H1 (cell line): Measurements from ENCODE around the gene DNAAF3. TPM values are rescaled to one million over a fixed set of nuclear protein-coding genes. Genes with fewer than 3 reads are reported as not detected.

Source experiments
- CTCF ChIA-PET: fragments of 300-600 bp; sonication (Branson Sonifier 250); formaldehyde crosslinking; loops from one replicate; lab custom pipeline; 2021; ENCODE audit not compliant: partially characterized antibody; lab: Charles Lee
- POLR2A ChIA-PET: fragments of 300-600 bp; sonication (Branson Sonifier 250); formaldehyde crosslinking; loops from one replicate; lab custom pipeline; 2021; ENCODE audit warnings: inconsistent platforms; ENCODE audit not compliant: partially characterized antibody; lab: Charles Lee
- DNase-seq, 2 experiments: peaks; one replicate each; pipeline versions ENCODE4 v3.0.0 to v3.0.0-alpha.2; 2010 to 2022; ENCODE audit warnings: low spot score in 2 of 2, low read depth in 1 of 2, mixed read lengths in 1 of 2
- FAIRE-seq: peaks from 2 replicates; lab custom pipeline; 2011; peaks lifted over from hg19 to GRCh38; lab: Jason Lieb, UNC
- H2AFZ ChIP-seq: 2 replicates; pipeline ENCODE4 v1.8.1; 2012; ENCODE audit warnings: low read length, inconsistent platforms
- H2AK5ac ChIP-seq: 2 replicates; pipeline ENCODE4 v1.6.1; 2013; ENCODE audit warnings: low read depth, low read length
- H2BK120ac ChIP-seq: replicated peaks from 2 replicates; pipeline ENCODE3; 2013; ENCODE audit warnings: low read depth, low read length, inconsistent platforms
- H2BK12ac ChIP-seq: 2 replicates; pipeline ENCODE4 v1.6.1; 2013; ENCODE audit warnings: low read depth, low read length
- H2BK15ac ChIP-seq: 2 replicates; pipeline ENCODE4 v1.6.1; 2013; ENCODE audit warnings: low read length
- H2BK20ac ChIP-seq: 2 replicates; pipeline ENCODE4 v1.6.1; 2013; ENCODE audit warnings: low read length
- H2BK5ac ChIP-seq: 2 replicates; pipeline ENCODE4 v1.6.1; 2013; ENCODE audit warnings: low read depth, low read length
- H3K14ac ChIP-seq: 2 replicates; pipeline ENCODE4 v1.6.1; 2013; ENCODE audit warnings: inconsistent platforms; ENCODE audit not compliant: insufficient read length
- H3K18ac ChIP-seq: 2 replicates; pipeline ENCODE4 v1.6.1; 2013; ENCODE audit warnings: low read length; ENCODE audit errors: extremely low read depth
- H3K23ac ChIP-seq: 2 replicates; pipeline ENCODE4 v1.6.1; 2013; ENCODE audit warnings: inconsistent platforms; ENCODE audit not compliant: insufficient read length
- H3K23me2 ChIP-seq: 2 replicates; pipeline ENCODE4 v1.6.1; 2013; ENCODE audit warnings: low read depth, low read length
- H3K27ac ChIP-seq: 2 replicates; pipeline ENCODE4 v1.6.1; 2011; ENCODE audit warnings: low read depth, low read length, inconsistent platforms
- H3K27me3 ChIP-seq, 4 experiments: replicated peaks in 1 of 4; 1 replicate in 1 of 4; 2 replicates in 3 of 4; pipeline versions ENCODE4 v1.6.1 to v1.8.1; 2011 to 2013; ENCODE audit warnings: low read length in 3 of 4, mild to moderate bottlenecking in 3 of 4, inconsistent platforms in 2 of 4, mixed read lengths in 2 of 4, moderate library complexity in 1 of 4; ENCODE audit not compliant: control insufficient read depth in 3 of 4, insufficient read depth in 3 of 4; ENCODE audit errors: extremely low read depth in 1 of 4
- H3K36me3 ChIP-seq, 4 experiments: 2 replicates each; pipeline versions ENCODE4 v1.6.1 to v1.8.1; 2011 to 2013; ENCODE audit warnings: mild to moderate bottlenecking in 4 of 4, low read length in 3 of 4, moderate library complexity in 2 of 4, control low read depth in 1 of 4, inconsistent platforms in 1 of 4; ENCODE audit not compliant: insufficient read depth in 4 of 4, control insufficient read depth in 2 of 4
- H3K4ac ChIP-seq: replicated peaks from 2 replicates; pipeline ENCODE3; 2013; ENCODE audit warnings: low read length, low read depth, mixed read lengths, inconsistent platforms; ENCODE audit not compliant: insufficient read length
- H3K4me1 ChIP-seq, 4 experiments: replicated peaks in 1 of 4; 1 replicate in 1 of 4; 2 replicates in 3 of 4; pipeline versions ENCODE4 v1.6.1 to v1.8.1; 2011 to 2013; ENCODE audit warnings: low read length in 3 of 4, inconsistent platforms in 2 of 4, mixed read lengths in 1 of 4; ENCODE audit not compliant: insufficient read depth in 4 of 4, control insufficient read depth in 3 of 4
- H3K4me2 ChIP-seq, 2 experiments: 2 replicates each; pipeline versions ENCODE4 v1.6.1 to v1.8.1; 2011 to 2013; ENCODE audit warnings: low read depth in 2 of 2, low read length in 2 of 2, control low read depth in 1 of 2, inconsistent platforms in 1 of 2, mild to moderate bottlenecking in 1 of 2; ENCODE audit not compliant: insufficient read depth in 1 of 2
- H3K4me3 ChIP-seq, 4 experiments: fragments of 200-600, 300-600 bp in 1 of 4; sonication (generic), shearing (Covaris generic), sonication (Bioruptor Twin) in 1 of 4; 2 replicates each; pipeline versions ENCODE4 v1.5.1 to v1.8.1; 2011 to 2016; ENCODE audit warnings: low read length in 4 of 4, low read depth in 3 of 4, control low read depth in 2 of 4, inconsistent platforms in 2 of 4, mild to moderate bottlenecking in 2 of 4, mixed read lengths in 1 of 4, moderate library complexity in 1 of 4; ENCODE audit not compliant: insufficient read depth in 2 of 4; ENCODE audit errors: extremely low read depth in 1 of 4
- H3K56ac ChIP-seq: replicated peaks from 2 replicates; pipeline ENCODE3; 2013; ENCODE audit warnings: low read depth, mild to moderate bottlenecking, mixed read lengths, low read length, inconsistent platforms; ENCODE audit not compliant: insufficient read length
- H3K79me1 ChIP-seq: 2 replicates; pipeline ENCODE4 v1.6.1; 2013; ENCODE audit warnings: low read depth, low read length, control low read depth
- H3K79me2 ChIP-seq, 2 experiments: 2 replicates each; pipeline versions ENCODE4 v1.6.1 to v1.8.1; 2012 to 2013; ENCODE audit warnings: low read length in 2 of 2, mild to moderate bottlenecking in 2 of 2, inconsistent platforms in 1 of 2; ENCODE audit not compliant: insufficient read depth in 2 of 2, control insufficient read depth in 1 of 2
- H3K9ac ChIP-seq, 4 experiments: replicated peaks in 1 of 4; 1 replicate in 1 of 4; 2 replicates in 3 of 4; pipeline versions ENCODE4 v1.6.1 to v1.8.1; 2011 to 2013; ENCODE audit warnings: low read depth in 3 of 4, low read length in 3 of 4, control low read depth in 2 of 4, mild to moderate bottlenecking in 2 of 4, moderate library complexity in 2 of 4, inconsistent platforms in 1 of 4; ENCODE audit errors: extremely low read depth in 1 of 4
- H3K9me3 ChIP-seq, 2 experiments: 2 replicates each; pipeline versions ENCODE4 v1.6.1 to v1.8.1; 2012 to 2013; ENCODE audit warnings: mild to moderate bottlenecking in 2 of 2, moderate library complexity in 2 of 2, control low read depth in 1 of 2, inconsistent platforms in 1 of 2, low read depth in 1 of 2, low read length in 1 of 2, mixed read lengths in 1 of 2; ENCODE audit not compliant: insufficient read depth in 2 of 2
- H4K20me1 ChIP-seq, 2 experiments: replicated peaks in 1 of 2; 2 replicates each; pipeline versions ENCODE3 to v1.8.1; 2011 to 2013; ENCODE audit warnings: inconsistent platforms in 2 of 2, low read length in 2 of 2, mild to moderate bottlenecking in 1 of 2; ENCODE audit not compliant: insufficient read depth in 2 of 2, control insufficient read depth in 1 of 2
- H4K5ac ChIP-seq: 2 replicates; pipeline ENCODE4 v1.6.1; 2013; ENCODE audit warnings: low read length, low read depth, mixed read lengths, inconsistent platforms; ENCODE audit not compliant: insufficient read length
- H4K8ac ChIP-seq: 2 replicates; pipeline ENCODE4 v1.8.0; 2013; ENCODE audit warnings: mild to moderate bottlenecking, moderate library complexity, low read length, inconsistent platforms; ENCODE audit not compliant: insufficient read depth; ENCODE audit errors: extremely low read depth
- H4K91ac ChIP-seq: replicated peaks from 2 replicates; pipeline ENCODE3; 2013; ENCODE audit warnings: low read length, mixed read lengths, inconsistent platforms; ENCODE audit not compliant: insufficient read length
- POLR2A ChIP-seq, 2 experiments: IDR thresholded peaks; 1 replicate in 1 of 2; 2 replicates in 1 of 2; pipeline ENCODE4 v1.6.1; 2011; ENCODE audit warnings: low read depth in 2 of 2, low read length in 2 of 2, mild to moderate bottlenecking in 2 of 2; ENCODE audit errors: control extremely low read depth in 1 of 2
- RXRA ChIP-seq: IDR thresholded peaks from 2 replicates; pipeline ENCODE4 v1.6.1; 2011; ENCODE audit warnings: low read depth, mild to moderate bottlenecking, low read length, moderate library complexity; ENCODE audit not compliant: insufficient read depth
- SIN3A ChIP-seq, 2 experiments: IDR thresholded peaks in 1 of 2; conservative IDR thresholded peaks in 1 of 2; 2 replicates each; pipeline ENCODE4 v1.6.1; 2011 to 2012; ENCODE audit warnings: low read length in 2 of 2, improper control_type of control experiment in 1 of 2, low read depth in 1 of 2, mild to moderate bottlenecking in 1 of 2
- TCF12 ChIP-seq: IDR thresholded peaks from 2 replicates; pipeline ENCODE4 v1.6.1; 2011; ENCODE audit warnings: low read depth, mild to moderate bottlenecking, low read length
- WGBS, 2 experiments: shearing (Covaris generic) in 1 of 2; methylation state at CpG; one replicate each; pipeline versions ENCODE4 v1.1.6 to v1.1.7; 2013 to 2015; ENCODE audit warnings: low lambda C conversion rate in 2 of 2, mixed read lengths in 2 of 2, inconsistent platforms in 1 of 2, low coverage in 1 of 2, missing lambda C conversion rate in 1 of 2; ENCODE audit not compliant: insufficient replicate concordance in 2 of 2, insufficient coverage in 1 of 2, insufficient read length in 1 of 2; ENCODE audit errors: extremely low coverage in 1 of 2, missing lambda C conversion rate in 1 of 2; 5-methylcytosine and 5-hydroxymethylcytosine counted together
- polyA plus RNA-seq, 7 experiments: library from polyadenylated mRNA; depleted of rRNA in 3 of 7; stranded (reverse) in 5 of 7; unstranded in 2 of 7; fragments of >200 nt in 5 of 7; fragments of 200-250 nt in 2 of 7; gene quantifications; 1 replicate in 5 of 7; 2 replicates in 1 of 7; 4 replicates in 1 of 7; pipeline versions ENCODE4 v1.2.1 to v1.2.3, GENCODE V29; 2011 to 2013; ENCODE audit warnings: missing spikeins in 2 of 7, mixed read lengths in 2 of 7
- total RNA-seq: library from RNA; stranded (reverse); fragmentation: NEBNext Ultra II Directional; extraction: Animal tissue kit (Norgen Biotek cat#: 25700); gene quantifications from 2 replicates; pipeline ENCODE4 v1.2.1, GENCODE V29; 2021

Gene DNAAF3
- total and polyA plus RNA-seq, 2 of the 8 experiments (the other 6 are each of a cell fraction or from before 2014, with no cell fraction given), result 5.4 to 8.0 TPM

DNA sequence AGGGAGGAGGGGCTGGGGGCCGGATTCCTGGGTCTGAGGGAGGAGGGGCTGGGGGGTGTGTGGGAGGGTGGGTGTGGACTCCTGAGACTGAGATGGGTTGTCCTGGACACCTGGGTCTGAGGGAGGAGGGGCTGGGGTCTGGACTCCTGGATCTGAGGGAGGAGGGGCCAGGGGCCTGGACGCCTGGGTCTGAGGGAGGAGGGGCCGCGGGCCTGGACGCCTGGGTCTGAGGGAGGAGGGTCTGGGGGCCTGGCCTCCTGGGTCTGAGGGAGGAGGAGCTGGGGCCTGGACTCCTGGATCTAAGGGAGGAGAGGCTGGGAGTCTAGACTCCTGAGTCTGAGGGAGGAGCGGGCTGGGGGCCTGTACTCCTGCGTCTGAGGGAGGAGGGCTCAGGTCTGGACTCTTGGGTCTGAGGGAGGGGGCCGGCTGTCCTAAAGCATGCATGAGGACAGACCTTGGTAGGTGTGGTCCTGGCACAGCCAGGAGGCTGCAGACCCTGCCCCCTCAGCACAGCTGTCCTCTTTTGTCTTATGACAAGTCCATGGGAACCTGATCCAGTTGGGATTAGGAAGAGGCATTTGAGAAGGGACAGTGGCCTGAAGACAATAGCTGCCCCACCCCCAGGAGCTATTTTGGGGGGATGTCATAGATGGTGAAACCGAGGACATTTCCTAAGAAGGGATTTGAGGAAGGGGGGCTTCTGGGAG, 18.7 kb downstream of the DNAAF3 start:
- Histone ChIP-seq H3K36me3 (peaks cover 0 to 5% (median 3%) of the 10 kb centered on the region in 4 experiments; a peak in 2 of 8 replicates), H3K27ac (no peak overlapping the region), H2BK20ac (no peak overlapping the region), H2BK120ac (peak overlapping the region; percentile 43), H2AFZ (no peak overlapping the region), H3K4me3 (peak overlapping the region in 1 of 4 experiments; percentile 83; a peak in 2 of 8 replicates), H2BK5ac (peak overlapping the region; percentile 71), H2BK12ac (0 out of 2 replicates have a peak overlapping the region, but pooled peaks have one; percentile 43), H2AK5ac (peak overlapping the region; percentile 60; the same call in 1 of the 2 replicates), H4K8ac (no peak overlapping the region), H3K23me2 (peaks cover 7% of the 10 kb centered on the region; the same call in 1 of the 2 replicates), H2BK15ac (no peak overlapping the region), H4K20me1 (no peaks in the 10 kb centered on the region), H3K4me1 (peaks cover 6 to 24% (median 13%) of the 10 kb centered on the region in 4 experiments), H4K5ac (no peak overlapping the region), H4K91ac (peak overlapping the region; percentile 51), H3K9ac (no peak overlapping the region), H3K14ac (no peak overlapping the region), H3K79me1 (no peaks in the 10 kb centered on the region), H3K4me2 (peak overlapping the region; percentile 58 to 70), H3K56ac (no peak overlapping the region), H3K23ac (no peak overlapping the region), H3K27me3 (no peaks in the 10 kb centered on the region), H3K79me2 (no peaks in the 10 kb centered on the region), H3K18ac (peak overlapping the region; percentile 78; the same call in 1 of the 2 replicates), H3K4ac (no peak overlapping the region), H3K9me3 (peaks cover 0 to 4% of the 10 kb centered on the region in 2 experiments; a peak in 1 of 4 replicates)
- 44% methylated on average over 2 of the region's 9 CpGs; no CpG with 5 or more reads in 1 of the 2 experiments for WGBS, 2 experiments
- TF ChIP-seq POLR2A (IDR thresholded peaks at IDR 0.05; ENCODE audit: control extremely low read depth in 1 of 2, low read depth in 2 of 2, low read length in 2 of 2) (0 out of 3 replicates have a peak, but pooled peaks of 1 of the 2 experiments have one; percentile 20), TCF12 (peak; percentile 45; the same call in 1 of the 2 replicates), RXRA (no peak), SIN3A (conservative IDR thresholded peaks at IDR 0.05 in 1 of 2, IDR thresholded peaks at IDR 0.05 in 1 of 2; ENCODE audit: low read depth in 1 of 2, low read length in 2 of 2) (peak; percentile 75 to 82; a peak in 2 of 4 replicates)
- ChIA-PET POLR2A (interaction anchor here (0.6 to 2.9 kb wide), 17 partner anchors 9 to 261 kb away, joined by 3 to 19 read pairs (median 4); partner anchors contain the start of genes HSPBP1, PPP1R12C, TNNI3 and UBE2S), CTCF (interaction anchor here (0.6 to 3.4 kb wide), 11 partner anchors 9 to 154 kb away, joined by 3 to 40 read pairs (median 5); partner anchors contain the start of genes DNAAF3 and TNNI3)
- DNase-seq (peak in 1 of 2 experiments; percentile 55), FAIRE-seq (no peak)
